HS-5 (cell line): Measurements from ENCODE around the gene ARAP3.
"Not testable (repeated sequence)": the region's sequence is repeated elsewhere in the genome, so short reads cannot be mapped to it uniquely, and the experiment has no call there.

Experiments used
- DNase-seq: peaks from one replicate; pipeline ENCODE4 v3.0.0-alpha.2; 2012; ENCODE audit warnings: low read depth

The ARAP3 gene

DNA sequence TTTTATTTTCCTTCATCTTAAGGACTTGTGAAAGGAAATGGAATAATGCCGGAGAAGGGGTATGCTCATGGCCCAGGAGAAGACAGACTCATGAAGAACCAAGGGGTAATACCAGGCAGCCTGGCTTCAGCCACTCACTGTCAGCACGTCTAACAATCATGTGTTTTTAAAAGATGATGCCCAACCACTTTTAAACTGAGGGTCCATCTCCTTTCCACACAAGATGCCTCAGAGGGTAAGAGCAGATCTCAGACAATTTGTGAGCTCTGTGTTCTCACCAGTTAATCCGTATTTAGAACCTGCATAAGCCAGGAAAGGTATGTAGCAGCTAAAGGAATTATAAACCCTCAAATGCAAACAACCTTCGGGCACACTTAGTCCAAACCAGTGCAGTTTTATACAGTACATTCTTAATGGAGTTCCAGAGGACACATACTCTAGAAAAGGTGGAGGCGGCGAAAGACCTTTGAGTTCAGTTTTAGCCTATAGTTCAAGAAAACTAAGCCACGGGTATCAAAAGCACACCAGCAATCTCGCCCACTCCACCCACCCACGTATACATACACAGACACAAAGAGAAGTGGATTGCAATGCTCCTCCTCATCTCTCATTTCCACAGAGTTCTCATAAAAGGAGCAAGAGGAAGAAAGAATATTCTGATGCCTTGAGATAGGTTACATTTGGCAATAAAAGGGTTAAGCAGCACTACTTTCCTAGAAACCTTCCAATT is 65.9 kb downstream of the ARAP3 start:
- no peak for DNase-seq

DNA sequence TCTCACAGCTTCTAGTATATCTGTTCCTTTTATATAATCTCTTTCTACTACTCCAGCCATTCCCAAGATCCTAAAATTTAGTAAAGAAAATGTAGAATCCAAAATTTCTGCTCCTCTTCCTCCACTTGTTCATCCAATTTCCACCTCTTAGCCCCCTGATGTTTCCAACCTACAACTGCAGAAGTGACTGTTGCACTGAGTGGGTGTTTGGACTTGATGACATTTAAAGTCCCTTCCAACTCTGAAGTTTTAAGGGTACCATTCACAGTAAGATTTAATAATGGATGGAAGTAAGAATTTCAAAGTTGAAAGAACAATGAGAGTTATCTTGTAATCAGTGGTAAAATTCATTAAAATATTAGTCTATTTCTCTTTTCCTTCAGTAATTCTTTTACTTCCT is 68.7 kb downstream of the ARAP3 start:
- DNase-seq = no peak

DNA sequence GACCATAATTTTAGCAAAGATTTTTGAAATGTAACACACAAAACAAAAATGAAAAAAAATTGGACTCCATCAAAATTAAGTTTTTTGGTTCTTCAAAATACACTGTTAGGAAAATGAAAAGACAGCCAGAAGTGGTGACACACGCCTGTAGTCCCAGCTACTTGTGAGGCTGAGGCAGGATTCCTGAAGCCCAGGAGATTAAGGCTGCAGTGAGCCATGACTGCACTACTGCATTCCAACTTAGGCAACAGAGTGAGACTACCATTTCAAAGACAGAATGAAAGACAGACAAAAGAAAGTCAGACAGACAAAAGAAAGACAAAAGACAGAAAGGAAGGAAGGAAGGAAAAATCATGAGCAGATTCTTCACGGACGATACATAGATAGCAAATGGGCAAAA is 70.7 kb downstream of the ARAP3 start:
- no peak for DNase-seq

DNA sequence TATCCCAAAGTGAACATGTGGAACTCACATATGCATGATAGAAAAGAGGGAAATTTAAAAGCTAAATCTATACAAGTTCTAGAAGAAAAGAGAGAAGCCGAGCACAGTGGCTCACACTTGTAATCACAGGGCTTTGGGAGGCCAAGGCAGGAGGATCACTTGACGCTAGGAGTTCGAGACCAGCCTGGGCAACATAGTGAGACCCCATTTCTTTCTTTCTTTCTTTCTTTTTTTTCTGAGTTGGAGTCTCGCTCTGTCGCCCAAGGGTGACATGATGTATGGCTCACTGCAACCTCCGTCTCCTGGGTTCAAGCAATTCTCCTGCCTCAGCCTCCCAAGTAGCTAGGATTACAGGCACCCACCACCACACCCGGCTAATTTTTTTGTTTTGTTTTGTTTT is 72.1 kb downstream of the ARAP3 start:
- DNase-seq = not testable (repeated sequence)

DNA sequence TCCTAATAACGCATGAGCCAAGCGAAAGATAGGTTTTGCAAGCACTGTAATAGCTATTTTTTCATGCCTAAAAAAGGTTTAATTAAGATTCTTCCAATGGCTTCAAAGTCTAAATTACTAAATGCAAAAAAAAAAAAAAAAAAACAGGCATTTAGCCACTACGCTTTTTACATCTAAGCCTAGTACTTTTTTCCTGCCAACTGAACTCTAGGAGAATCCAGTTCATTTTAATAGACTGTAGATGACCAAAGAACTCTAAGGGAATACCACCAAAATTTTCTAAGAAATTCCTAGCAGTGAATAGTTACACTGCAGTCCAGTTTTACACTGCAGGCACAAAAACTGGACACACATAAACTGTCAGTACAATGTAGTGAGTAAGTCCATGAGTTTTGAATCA is 73.0 kb downstream of the ARAP3 start:
- no peak for DNase-seq

DNA sequence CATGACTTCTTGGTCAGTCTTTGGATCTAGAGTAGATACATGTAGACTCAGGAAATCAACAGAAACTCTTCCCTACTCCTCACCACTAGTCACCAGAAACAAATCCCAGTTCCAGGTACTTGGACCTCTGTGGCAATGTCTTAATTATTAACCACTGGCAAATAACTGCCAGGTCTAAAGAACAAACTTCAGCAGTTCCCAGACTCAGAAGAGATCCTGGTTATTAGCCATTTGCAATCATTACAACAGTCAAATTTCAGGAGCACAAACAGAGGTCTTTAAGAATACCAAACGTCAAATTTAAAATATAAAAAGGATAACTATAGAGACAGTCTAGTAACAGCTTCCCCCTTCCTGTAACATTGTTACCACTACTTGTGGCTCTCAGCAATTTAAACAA is 73.5 kb downstream of the ARAP3 start:
- no peak for DNase-seq

DNA sequence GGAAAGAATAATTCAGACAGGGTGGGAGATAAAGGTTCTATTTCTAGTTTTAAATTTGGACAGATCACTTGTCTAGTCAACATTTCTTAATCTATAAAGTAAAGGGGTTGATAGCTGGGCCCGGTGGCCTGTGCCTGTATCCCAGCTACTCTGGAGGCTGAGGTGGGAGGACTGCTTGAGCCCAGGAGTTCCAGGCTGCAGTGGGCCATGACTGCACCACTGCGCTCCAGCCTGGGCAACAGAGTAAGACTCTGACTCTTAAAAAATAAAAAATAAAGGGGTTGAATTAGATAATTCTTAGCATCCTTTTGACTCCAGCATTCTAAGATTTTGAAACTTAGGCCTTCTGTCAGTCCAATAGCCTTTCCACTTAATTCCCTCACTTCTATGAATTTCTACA is 74.0 kb downstream of the ARAP3 start:
- DNase-seq = no peak

DNA sequence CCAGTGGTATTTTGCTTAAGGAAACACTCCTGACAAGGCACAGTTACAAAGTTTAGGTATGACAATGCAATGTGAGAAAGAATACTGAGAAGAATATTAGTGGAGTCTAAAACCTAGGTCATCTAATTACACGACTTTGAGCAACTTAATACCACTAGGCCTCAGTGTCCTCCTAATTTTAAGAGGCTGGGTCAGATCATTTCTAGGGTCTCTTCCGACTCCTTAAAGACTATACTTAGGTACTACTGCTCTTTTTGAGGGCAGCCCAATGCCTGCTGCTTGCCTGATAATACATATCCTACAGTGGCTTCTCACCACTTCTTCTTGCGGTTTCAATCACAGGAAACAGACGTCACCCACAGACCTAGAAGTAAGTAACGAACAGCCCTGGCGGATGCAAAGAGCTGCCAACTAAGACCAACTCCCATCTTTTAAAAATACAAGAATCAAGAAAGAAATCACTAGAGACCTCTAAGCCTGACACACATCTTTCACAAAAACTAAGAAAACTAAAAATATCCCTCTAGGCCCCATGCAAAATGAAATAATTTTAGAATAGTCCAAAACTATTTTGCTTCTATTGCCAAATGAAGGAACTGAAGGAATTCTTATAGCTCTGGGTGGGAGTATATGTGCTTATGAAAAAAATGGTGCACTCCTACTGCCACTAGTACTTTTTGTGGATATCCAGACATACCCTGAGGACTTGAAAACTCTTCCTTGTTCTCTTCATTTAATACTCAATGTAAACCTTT is 76.3 kb downstream of the ARAP3 start:
- no peak for DNase-seq

DNA sequence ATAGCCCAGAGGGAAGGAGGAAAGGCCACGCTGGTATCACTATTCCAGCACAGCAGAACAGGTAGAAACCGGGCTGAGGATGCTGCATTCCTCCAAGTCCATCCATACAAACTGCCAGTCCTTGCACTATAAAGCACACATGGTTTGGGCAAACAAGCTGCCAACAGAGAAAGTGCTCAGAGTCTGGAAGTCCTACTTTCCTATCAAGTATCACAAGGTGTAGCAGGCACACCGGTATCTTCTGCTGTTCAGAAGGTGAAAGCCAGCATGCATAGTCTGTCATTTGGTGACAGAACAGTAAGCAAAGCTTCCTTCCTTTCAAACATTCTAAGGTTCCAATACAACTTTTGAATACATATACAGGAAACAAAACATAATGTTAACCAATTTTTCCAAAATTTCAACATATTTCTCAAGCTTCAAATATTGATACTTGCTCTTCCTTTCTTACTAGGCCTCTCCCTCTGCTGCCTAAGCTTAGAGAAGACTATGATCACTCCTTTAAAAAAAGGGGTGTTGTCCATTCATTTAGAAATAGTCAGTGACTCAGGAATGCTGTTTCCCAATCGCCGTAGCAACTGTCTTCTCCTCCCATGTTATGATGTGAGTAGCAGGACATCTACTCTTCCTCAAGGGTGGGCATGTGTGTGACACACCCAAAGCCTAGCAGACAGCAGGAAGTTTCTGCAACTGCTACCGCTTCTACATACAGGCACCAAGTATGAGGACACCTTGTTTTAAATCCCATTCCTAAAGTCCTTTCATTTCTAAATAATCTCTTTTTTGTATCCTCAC is 77.9 kb downstream of the ARAP3 start:
- DNase-seq = peak; percentile 95
